T-helper 2 cell treated with Interferon-gamma antibody and Interleukin-4, amounts not matched to agents 5 μg/mL and 100 μg/mL, for 36 hours (primary cell): ENCODE data around the gene OBSCN.
A peak's percentile ranks its signal among the peaks of the same experiment; 100 is the strongest.

Source experiments
- DNase-seq: peaks from one replicate; pipeline ENCODE4 v3.0.0; 2021; ENCODE audit warnings: low spot score
- H3K27ac Mint-ChIP-seq: one replicate; pipeline ENCODE4 v1.8.0; 2021; ENCODE audit warnings: mild to moderate bottlenecking, mixed read lengths
- H3K27me3 Mint-ChIP-seq: one replicate; pipeline ENCODE4 v1.8.0; 2021; ENCODE audit warnings: low read depth, mixed read lengths
- H3K36me3 Mint-ChIP-seq: one replicate; pipeline ENCODE4 v1.8.0; 2021; ENCODE audit warnings: low read depth, mixed read lengths
- H3K4me1 Mint-ChIP-seq: one replicate; pipeline ENCODE4 v1.8.0; 2021; ENCODE audit warnings: low read depth, mixed read lengths
- H3K4me3 Mint-ChIP-seq: one replicate; pipeline ENCODE4 v1.8.0; 2022; ENCODE audit warnings: mild to moderate bottlenecking, moderate library complexity, mixed read lengths
- H3K9me3 Mint-ChIP-seq: one replicate; pipeline ENCODE4 v1.8.0; 2021; ENCODE audit warnings: mixed read lengths

The OBSCN gene

GRCh38 chr1:228410015-228410414, 202.2 kb downstream of the OBSCN start:
- DNase-seq, result no peak
- Mint-ChIP-seq H3K4me1 (peaks cover 11% of the 10 kb centered on the region), H3K9me3 (no peaks in the 10 kb centered on the region), H3K27ac (no peak overlapping the region), H3K36me3 (peaks cover 15% of the 10 kb centered on the region), H3K27me3 (peaks cover under 1% of the 10 kb centered on the region), H3K4me3 (no peak overlapping the region)

DNA sequence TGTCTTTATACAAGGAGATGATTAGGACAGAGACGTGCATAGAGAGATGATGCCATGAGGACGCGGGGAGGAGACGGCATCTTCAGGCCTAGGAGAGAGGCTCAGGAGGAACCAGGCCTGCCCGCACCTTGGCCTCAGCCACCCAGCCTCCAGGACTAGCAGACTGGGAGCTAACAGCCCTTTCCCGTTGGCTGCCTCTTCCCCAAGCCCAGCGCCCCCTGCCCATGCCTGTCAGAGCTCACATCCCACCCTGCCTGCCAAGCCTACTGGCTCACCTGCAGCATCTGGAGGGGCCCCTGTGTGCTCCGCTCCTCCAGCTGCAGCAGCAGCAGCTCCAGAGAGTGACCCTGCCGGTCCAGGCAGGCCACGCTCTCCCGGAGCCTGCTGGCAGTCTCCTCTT, 202.8 kb downstream of the OBSCN start:
- peaks cover 10% of the 10 kb centered on the region for H3K4me1 Mint-ChIP-seq
- no peak overlapping the region for H3K27ac Mint-ChIP-seq
- no peaks in the 10 kb centered on the region for H3K9me3 Mint-ChIP-seq
- DNase-seq, result no peak
- H3K27me3 Mint-ChIP-seq, result peaks cover 7% of the 10 kb centered on the region
- peaks cover 13% of the 10 kb centered on the region for H3K36me3 Mint-ChIP-seq
- H3K4me3 Mint-ChIP-seq, result no peak overlapping the region

DNA sequence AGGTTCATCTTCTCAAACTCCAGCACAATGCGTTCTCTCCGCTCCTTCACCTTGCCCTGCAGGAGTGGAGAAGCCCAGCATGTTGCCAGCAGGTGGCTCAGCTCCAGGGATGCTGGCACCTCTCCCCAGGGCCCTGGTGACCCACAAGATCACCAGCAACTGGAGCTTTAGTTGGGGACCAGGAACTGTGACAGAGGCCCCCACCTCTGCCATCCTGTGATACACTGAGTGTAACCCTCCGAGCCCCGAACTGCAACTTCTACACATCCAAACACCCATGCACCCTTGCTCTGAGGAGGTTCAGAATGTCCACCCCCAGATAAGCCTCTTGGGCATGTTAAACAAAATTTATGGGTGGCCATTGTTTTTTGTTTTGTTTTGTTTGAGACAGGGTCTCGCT, 203.3 kb downstream of the OBSCN start:
- no peak for DNase-seq
- Mint-ChIP-seq H3K4me1 (peaks cover 11% of the 10 kb centered on the region), H3K4me3 (no peak overlapping the region), H3K27ac (no peak overlapping the region), H3K27me3 (peaks cover 10% of the 10 kb centered on the region), H3K9me3 (no peaks in the 10 kb centered on the region), H3K36me3 (peaks cover 14% of the 10 kb centered on the region)

DNA sequence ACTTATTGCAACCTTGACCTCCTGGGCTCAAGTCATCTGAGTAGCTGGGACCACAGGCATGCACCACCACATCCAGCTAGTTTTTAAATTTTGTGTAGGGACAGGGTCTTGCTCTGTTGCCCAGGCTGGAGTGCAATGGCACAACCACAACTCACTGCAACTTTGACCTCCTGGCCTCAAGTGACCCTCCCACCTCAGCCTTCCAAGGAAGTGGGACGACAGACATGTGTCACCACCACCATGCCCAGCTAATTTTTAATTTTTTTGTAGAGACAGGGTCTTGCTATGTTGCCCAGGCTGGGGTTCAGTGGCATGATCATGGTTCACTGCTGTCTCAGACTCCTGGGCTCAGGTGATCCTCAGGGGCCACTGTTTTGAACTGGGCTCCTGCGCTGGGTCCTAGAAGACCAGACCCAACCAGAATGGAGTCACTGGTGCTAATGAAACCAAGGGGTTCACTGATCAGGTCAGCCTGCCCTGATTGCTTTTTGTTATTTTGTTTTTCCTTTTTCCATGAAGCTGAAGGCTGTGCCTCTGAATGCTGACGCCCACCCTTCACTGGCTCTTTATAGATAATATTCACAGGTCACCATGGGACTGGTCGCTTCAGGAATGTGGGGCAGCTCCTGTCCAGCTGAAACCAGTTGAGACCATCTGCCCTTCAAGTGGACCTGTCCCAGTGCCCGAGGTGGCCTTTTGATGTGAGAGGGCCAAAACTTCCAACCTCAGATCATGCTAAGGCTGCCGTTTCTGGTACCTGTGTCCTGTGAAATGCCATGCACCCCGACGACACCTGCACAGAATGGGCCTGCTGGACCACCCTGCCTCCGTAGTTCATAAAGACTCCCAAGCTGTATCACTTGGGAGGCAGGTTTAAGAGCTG, 203.9 kb downstream of the OBSCN start:
- no peak overlapping the region for H3K4me3 Mint-ChIP-seq
- H3K27ac Mint-ChIP-seq, result no peak overlapping the region
- H3K36me3 Mint-ChIP-seq, result peaks cover 14% of the 10 kb centered on the region
- peaks cover 12% of the 10 kb centered on the region for H3K4me1 Mint-ChIP-seq
- peaks cover 10% of the 10 kb centered on the region for H3K27me3 Mint-ChIP-seq
- H3K9me3 Mint-ChIP-seq, result no peaks in the 10 kb centered on the region
- DNase-seq, result no peak

DNA sequence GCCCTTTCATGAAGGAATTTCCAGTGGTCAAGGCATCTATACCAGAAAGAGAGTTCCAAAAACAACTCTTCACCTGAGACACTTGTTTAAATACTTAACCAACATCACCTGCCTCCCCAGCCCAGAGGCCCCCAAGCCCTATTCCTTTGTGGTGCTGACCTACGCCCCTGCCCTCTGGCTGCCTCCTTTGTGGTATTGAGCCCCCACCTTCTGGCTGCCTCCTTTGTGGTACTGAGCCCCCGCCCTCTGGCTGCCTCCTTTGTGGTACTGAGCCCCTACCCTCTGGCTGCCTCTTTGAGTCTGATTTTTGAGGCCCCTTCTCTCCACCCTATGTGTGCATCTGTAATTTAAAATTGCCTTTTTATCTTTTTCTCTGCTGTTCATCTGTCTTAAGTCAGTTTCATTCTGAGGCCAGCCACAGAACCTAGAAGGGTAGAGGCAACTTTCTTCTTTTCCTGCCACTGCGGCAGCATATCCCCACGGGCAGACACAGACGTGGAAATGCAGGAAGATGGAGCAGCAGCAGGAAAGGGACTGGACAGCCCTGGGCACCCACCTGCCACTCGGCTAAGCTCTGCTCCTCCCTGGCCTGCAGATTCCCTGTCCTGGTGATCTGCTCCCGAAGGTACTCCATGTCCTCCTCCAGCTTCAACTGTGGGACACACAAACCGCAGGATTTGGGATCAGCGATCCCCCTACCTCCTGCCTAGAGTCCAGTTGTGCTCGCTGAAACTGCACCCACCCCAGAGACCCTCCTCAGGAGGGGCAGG, 205.6 kb downstream of the OBSCN start:
- Mint-ChIP-seq H3K36me3 (peaks cover 14% of the 10 kb centered on the region), H3K27me3 (peaks cover 14% of the 10 kb centered on the region), H3K9me3 (no peaks in the 10 kb centered on the region), H3K27ac (no peak overlapping the region), H3K4me3 (no peak overlapping the region), H3K4me1 (peaks cover 16% of the 10 kb centered on the region)
- no peak for DNase-seq

DNA sequence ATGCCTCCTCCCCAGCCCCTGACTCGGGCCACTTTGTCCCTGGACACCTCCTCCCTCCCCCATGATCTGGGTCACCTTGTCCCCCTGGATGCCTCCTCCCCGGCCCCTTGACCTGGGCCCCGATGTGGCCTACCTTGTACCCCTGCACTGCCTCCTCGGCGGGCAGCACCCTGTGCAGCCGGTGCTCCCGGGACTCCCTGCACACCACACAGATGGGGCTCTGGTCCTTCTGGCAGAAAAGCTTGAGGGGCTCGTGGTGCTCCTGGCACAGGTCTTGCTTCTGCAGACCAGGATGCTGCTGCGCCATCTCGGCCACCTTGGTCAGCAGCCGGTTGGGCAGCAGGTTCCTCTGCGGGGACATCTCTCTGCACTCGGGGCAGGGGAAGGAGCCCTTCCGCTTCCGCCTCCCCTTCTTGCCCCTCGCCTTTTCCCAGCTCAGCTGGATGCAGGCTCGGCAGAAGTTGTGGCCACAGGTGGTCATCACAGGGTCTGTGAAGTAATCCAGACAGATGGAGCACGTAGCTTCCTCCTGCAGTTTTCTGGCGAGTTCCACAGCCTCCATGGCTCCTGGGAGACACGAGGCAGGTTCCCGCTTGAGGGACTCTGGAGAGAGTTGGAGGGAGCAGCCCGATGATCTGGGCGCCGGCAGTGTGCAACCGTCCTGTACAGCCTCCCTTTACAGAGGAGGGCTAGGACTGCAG, 206.8 kb downstream of the OBSCN start:
- peaks cover 14% of the 10 kb centered on the region for H3K36me3 Mint-ChIP-seq
- no peaks in the 10 kb centered on the region for H3K9me3 Mint-ChIP-seq
- H3K4me3 Mint-ChIP-seq, result no peak overlapping the region
- no peak for DNase-seq
- H3K27me3 Mint-ChIP-seq, result peaks cover 14% of the 10 kb centered on the region
- H3K27ac Mint-ChIP-seq, result no peak overlapping the region
- H3K4me1 Mint-ChIP-seq, result peaks cover 14% of the 10 kb centered on the region

DNA sequence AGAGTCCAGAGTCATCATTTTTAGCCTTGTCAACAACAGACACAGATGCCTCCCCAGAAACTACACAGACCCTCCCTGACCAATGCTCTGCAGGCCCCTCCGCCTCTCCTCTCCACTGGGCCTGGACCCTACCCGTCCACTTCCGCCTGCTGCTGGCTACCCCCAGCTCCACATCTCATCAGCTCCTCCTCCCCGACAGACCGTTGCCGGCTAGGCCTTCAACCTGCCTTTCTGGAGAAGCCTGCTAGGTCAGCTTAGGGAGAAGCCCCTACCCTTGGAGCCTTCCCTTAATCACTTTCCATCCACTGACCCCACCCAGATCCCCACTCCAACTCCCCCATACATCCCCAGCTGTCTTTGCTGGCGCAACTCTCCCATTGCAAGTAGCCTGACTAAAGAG, 207.4 kb downstream of the OBSCN start:
- Mint-ChIP-seq H3K9me3 (no peaks in the 10 kb centered on the region), H3K27ac (no peak overlapping the region), H3K4me3 (peak overlapping the region; percentile 81), H3K4me1 (peaks cover 14% of the 10 kb centered on the region), H3K36me3 (peaks cover 16% of the 10 kb centered on the region), H3K27me3 (peaks cover 14% of the 10 kb centered on the region)
- DNase-seq, result no peak

- peaks cover 16% of the 10 kb centered on the region for H3K36me3 Mint-ChIP-seq
- H3K4me3 Mint-ChIP-seq, result peak overlapping the region; percentile 81
- no peak for DNase-seq
- H3K27ac Mint-ChIP-seq, result no peak overlapping the region
- peaks cover 14% of the 10 kb centered on the region for H3K4me1 Mint-ChIP-seq
- H3K9me3 Mint-ChIP-seq, result no peaks in the 10 kb centered on the region
- peaks cover 14% of the 10 kb centered on the region for H3K27me3 Mint-ChIP-seq
Measured at GRCh38 chr1:228415853-228416216, 208.0 kb downstream of the OBSCN start.

DNA sequence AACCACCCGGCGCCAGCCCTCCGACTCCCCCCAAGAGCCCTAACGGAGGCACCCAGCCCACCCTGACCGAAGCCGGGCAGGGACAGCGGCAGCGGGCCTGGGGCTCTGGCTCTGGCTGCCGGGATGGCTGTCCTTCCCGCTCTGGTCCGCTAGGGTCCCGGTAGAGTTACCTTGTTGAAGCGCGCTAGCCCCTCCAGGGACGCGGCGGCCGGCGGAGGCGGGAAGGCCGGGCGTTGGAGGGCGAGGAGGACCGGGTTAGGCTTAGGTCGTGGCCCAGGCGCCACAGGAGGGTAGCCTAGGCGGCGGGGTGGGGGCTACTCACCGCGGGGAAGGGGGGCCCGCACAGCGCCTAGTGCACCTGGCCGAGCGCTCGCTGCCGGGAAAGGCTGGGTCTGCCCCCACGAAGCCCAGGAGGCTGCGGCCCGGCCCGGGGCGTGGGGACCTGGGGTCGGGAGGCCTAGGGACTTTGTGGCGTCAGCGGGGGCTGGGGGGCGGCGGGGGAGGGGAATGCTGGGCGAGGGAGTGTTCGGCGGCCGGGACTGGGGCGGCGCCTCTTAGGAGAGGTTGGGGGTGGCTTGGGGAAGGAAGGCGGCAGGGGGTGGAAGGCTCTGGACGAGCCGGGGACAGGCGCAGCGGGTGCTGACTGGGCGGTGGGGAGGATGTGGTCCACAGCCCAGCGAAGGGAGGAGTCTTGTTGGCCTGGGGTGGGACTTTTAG, 208.5 kb downstream of the OBSCN start, which contains the start of gene TRIM17:
Gene TRIM17 (minus strand): TSS at position 645 of the 717 bp plus-strand sequence. CDS start 1,789 bp downstream, outside the sequence.
- peak within 1 kb of the TSS; percentile 85 for H3K4me3 Mint-ChIP-seq
- DNase-seq, result peak; percentile 17
- H3K4me1 Mint-ChIP-seq, result peaks cover 20% of the 10 kb centered on the region
- peak within 1 kb of the TSS; percentile 75 for H3K27ac Mint-ChIP-seq
- H3K27me3 Mint-ChIP-seq, result peaks cover 14% of the 10 kb centered on the region
- peaks cover 17% of the 10 kb centered on the region for H3K36me3 Mint-ChIP-seq
- no peaks in the 10 kb centered on the region for H3K9me3 Mint-ChIP-seq

DNA sequence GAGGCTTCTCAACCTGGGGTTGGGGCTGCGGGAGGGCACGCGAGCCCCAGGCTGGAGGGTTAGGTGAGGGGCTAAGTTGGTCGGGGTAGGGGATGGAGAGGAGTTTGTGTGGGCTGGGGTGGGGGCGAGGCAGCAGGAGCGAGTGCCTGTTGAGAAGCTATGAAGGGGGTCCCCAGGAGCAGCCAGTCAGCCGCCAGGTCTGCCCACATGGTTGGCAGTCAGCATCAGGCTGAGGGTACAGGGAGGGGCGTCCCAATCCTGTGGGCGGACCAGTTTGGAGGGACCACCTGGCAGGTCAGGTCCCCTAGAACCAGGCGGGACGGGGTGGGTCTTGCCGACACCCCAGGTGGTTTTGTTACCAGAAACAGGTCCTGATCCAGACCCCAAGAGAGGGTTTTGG, 209.2 kb downstream of the OBSCN start:
- Mint-ChIP-seq H3K36me3 (peaks cover 15% of the 10 kb centered on the region), H3K27me3 (peaks cover 14% of the 10 kb centered on the region), H3K4me3 (peak overlapping the region; percentile 85), H3K4me1 (peaks cover 23% of the 10 kb centered on the region), H3K9me3 (no peaks in the 10 kb centered on the region), H3K27ac (no peak overlapping the region)
- DNase-seq, result no peak

DNA sequence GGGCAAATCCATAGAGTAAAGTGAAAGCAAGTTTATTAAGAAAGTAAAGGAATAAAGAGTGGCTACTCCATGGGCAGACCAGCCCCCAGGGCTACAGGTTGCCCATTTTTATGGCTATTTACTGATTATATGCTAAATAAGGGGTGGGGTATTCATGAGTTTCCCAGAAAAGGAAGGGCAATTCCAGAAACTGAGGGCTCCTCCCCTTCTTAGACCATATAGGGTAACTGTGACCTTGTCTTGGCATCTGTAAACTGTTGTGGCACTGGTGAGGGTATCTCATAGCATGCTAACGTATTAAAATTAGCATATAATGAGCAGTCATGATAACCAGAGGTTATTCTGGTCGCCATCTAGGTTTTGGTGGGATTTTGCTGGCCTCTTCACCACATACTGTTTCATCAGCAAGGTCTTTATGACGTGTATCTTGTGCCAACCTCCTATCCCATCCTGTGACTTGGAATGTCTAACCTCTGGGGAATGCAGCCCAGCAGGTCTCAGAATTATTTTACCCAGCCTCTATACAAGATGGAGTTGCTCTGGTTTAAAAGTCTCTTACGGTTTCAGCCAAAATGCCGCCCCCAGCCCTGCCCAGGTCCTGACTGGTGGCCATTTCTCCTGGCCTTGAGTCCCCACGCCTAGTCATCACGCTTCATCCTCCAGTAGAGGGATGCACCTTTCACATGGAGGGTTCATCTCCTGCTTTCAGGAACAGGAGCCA, 209.8 kb downstream of the OBSCN start:
- Mint-ChIP-seq H3K36me3 (peaks cover 12% of the 10 kb centered on the region), H3K27ac (no peak overlapping the region), H3K9me3 (no peaks in the 10 kb centered on the region), H3K4me3 (peak overlapping the region; percentile 85), H3K27me3 (peaks cover 14% of the 10 kb centered on the region), H3K4me1 (peaks cover 23% of the 10 kb centered on the region)
- no peak for DNase-seq

DNA sequence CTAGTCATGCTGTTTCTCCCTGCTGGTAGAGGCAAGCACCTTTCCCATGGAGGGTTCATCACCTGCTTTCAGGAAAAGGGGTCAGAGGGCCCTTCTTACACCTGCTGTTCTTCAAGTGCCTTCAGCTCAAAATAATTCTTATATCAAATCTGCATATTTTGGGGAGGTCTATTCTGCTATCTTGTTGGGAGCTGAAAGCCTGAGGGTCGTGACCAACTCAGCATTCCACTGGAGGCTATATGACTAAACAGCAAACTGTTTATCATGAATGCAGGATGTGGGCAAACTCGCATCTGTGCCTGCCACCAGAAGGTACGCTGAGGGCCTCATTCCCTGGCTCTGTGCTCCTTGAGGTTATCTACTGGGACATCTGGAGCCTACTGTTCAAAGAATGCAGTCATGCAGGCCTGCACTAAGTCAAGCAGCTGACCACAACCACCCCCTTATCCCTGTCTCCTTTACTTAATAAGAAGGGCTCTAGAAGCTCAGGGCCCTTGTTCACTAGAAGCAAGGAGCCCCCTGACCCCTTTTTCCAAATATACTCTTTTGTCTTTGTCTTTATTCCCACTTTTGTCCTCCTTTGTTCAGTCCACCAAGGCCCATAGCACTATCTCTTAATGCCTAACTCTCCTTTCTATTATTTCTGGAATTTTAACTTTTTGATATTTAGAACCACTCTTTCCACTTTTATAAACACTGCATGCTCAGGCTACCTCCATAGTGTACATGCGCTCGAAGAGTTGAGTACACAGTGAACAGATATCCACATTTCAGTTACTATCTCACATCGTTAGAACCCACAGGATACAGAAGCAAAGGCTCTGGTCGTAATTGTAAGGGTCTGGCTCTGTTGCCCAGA, 213.4 kb downstream of the OBSCN start:
- peaks cover 5% of the 10 kb centered on the region for H3K27me3 Mint-ChIP-seq
- H3K4me1 Mint-ChIP-seq, result peaks cover 15% of the 10 kb centered on the region
- peaks cover 9% of the 10 kb centered on the region for H3K36me3 Mint-ChIP-seq
- H3K27ac Mint-ChIP-seq, result no peak overlapping the region
- no peak overlapping the region for H3K4me3 Mint-ChIP-seq
- H3K9me3 Mint-ChIP-seq, result no peaks in the 10 kb centered on the region
- DNase-seq, result no peak
